NCI-H524 treated with DMSO at 0.1 percent for 48 hours (cell line): ENCODE measurements around the gene CEBPG.
A peak's percentile ranks its signal among the peaks of the same experiment; 100 is the strongest.

Experiments used
- DNase-seq: peaks from one replicate; lab custom pipeline; 2025; lab: John Stamatoyannopoulos, UW

The CEBPG gene

DNA sequence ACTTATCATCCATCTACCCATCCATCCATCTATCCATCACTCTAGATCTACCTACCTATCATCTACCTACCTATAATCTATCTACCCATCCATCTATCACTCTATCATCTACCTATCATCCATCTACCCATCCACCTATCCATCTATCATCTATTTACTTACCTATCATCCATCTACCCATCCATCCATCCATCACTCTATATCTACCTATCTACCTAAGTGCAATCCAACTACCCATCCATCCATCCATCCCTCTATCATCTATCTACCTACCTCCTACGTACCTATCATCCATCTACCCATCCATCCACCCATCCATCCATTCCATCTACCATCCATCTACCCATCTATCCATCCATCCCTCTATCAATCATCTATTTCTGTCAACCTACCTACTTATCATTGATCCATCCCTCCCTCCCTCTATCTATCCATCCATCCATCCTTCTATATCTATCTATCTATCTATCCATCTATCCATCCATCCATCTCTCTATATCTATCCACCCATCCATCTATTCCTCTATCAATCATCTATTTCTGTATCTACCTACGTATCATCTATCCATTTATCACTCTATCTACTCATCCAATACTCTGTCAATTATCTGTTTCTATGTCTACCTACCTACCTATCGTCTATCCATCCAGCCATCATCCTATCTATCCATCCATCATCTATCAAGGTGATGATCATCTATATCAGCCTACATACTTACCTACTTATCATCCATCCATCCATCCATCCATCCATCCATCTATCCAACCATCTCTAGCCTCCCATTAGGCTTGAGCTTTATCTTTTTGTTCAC, 49.1 kb downstream of the CEBPG start:
- no peak for DNase-seq

DNA sequence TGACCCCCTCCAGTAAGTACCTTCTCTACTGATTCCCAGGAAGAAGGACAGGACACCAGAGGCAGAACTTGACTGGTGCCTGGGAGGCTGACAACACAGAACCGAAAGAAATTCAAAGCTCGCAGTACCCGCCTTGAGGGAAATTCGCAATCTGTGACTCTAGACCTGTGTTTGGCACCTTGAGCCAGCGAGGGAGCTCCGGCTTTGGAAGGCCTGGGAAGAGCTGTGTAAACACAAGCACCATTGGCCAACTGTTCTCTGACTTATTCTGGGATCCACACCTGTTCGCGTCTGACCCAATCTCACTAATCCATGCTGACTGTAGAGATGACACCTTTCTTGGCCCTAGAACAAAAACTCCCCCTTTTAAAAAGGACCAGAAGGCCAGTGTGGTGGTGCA, 50.7 kb downstream of the CEBPG start:
- no peak for DNase-seq

DNA sequence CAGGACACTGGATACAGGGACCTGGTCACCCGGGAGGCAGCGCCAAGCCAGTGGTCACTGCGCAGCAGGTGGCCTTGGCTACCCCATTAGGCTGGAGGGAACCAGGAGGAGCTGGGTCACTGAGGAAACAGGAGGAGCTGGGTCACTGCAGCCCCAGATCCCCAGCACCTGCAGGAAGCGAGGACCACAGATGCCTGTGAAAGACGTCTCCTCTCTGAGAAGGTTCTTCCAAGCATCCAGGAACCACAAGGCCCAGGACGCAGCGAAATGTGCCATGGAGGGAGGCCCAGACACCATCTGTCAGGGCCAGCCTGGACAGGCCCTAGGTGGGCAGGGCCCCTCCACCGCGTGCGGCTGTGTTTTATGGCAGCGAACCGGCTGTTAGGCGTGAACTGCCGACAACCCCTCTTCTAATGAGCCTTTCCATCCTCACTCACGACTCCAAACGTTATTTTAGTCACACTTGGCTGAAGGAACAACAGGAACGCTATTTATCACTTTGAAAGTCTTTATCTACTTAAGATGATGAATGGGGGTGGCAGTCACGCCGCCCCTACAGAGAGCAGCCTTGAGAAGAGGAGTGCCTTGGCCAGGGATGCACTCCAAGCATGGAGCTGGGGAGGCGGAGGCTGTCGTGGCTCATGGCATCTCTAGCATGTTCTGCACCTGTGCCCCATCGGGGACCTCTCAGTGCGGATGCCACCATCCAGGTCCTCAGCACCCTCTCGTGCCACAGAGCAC, 53.3 kb downstream of the CEBPG start:
- DNase-seq = peak; percentile 6

DNA sequence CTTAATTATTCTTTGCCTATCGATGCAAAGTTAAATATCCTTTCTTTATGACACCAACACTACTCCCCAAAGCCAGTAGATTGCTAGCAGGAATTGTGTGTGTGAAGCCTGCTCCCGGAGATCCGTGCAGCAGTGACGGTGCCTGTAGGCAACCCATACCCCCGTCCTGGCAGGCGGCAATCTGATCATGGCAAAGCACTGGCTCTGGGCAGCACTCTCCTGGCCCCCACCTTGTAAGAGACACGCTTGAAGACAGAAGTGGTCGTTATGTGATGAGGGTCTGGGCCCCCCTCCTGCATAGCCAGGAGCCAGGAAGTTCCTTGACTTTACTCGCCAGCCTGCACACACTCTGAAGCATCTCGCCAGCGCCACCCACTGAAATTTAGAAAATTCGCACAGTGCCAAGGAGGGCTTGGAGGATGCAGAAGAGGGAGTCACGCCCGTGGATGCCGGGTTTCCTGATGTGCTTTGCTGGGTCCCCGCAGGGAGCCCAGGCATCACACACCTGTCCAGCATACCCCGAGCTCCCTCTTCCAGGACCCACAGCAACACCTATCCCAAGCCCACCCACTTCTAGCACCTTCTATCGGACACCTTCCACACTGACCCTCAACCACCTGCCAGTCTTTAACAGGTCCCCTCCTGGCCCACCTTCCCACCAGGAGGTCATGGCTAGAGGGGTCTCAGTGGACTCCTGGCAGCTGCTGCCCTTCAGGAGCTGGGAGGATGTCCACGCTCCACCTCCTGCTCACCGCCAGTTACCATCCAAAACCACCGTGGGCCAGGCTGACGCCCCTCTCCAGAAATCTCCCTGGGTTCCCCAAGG, 54.5 kb downstream of the CEBPG start:
- no peak for DNase-seq

DNA sequence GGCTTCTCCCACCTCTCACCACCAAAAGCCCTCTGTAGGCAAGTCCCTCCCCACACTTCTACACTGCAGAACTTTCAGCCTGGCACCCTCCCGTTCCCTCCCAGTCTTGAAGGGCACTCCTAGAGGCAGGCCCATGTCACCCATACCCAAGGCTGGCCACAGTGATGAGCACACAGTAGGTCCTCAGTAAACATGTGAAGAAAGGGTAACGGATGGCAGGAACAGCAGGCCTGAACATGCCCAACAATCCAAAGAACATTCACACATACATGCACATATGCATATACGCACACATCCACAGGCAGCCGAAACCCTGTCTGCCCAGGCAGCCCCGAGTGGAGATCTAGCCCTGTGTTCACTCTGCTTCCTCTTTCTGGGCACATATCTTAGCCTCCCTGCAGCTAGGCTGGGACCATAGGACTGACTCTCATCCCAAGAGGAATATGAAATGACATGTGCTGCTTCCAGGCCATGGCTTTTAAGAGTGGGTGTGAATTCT, 55.2 kb downstream of the CEBPG start:
- DNase-seq = no peak

DNA sequence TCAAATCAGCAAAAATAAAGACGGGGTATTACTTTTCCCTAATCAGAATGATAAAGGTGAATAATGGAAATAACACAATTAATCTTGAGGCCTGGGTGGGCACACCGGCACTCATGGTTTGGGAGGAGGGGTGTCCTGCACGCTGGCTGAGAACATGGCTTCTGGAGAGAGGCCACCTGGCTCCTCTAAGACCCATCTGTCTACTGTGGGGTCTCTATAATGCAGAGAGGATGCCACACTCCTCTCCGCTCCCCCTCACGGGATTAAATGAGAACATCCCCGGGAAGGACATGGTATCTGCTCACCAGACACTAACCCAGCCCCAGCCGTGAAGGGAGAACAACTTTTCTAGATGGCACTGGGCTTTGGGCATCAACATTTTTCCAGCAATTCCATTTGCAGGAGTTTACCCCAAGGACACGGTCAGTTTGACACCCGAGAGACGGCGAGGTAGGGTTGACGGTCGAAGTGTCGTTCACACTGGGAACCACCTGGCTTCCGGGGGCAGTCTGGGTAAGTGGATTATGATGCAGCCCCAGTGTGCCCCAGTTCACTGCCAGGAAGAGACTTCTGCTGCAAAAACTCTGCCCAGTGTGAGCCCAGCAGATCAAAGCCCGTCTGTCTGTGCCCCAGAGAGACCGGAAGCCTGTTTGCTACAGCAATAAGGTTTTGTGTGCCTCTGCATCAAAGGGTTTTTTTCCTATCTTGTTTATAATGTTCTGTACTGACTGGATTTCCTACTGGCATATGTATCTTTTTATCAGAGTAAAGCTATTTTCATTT, 56.6 kb downstream of the CEBPG start:
- DNase-seq = peak; percentile 83

DNA sequence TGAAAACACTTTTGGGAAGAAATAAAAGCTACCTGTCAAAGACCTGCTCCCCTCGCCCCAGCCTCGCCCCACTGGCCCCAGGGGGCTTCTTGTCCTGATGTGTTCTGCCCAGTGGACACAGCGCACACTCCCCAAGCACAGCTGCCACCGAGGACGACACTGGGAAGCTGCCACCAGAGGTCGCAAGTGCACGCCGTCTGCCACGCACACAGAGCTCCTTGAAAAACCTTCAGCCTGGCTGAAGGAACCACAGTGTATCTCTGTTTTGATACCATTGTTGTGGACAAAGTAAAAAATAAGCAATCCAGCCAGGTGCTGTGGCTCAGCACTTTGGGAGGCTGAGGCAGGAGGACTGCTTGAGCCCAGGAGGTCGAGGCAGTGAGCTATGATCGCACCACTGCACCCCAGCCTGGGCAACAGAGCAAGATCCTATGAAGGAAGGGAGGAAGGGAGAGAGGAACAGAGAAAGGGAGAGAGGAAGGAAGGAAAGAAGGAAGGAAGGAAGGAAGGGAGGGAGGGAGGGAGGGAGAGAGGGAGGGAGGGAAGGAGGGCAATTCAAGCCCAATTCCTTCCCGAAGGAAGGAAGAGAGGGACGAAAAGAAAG, 57.3 kb downstream of the CEBPG start:
- DNase-seq = peak; percentile 58

DNA sequence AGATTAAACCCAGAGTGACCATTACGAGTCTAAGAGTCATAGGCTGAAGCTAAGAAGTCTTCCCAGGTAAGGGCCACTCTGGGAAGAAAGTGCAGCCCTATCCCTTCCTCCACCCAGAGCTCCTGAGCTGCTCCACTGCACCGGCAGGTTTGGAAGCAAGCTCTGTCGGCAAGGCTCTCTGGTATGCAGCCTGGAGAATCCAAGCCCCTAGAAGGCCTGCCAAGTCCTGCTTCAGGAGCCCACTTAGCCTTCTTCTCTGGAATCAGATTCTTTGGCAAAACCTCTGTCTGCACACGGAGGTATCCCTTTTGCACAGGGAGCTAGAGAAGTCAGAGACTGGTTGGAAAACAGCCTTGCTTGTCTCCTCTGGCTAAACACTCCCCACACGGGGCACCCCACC, 58.5 kb downstream of the CEBPG start:
- DNase-seq = no peak
